Activated CD4-positive, alpha-beta memory T cell treated with anti-CD3 and anti-CD28 coated beads for 36 hours (primary cell): ENCODE measurements around the gene MRPL19. TPM values are rescaled to one million over a fixed set of nuclear protein-coding genes. Genes with fewer than 3 reads are reported as not detected.
"Not testable (repeated sequence)": the region's sequence is repeated elsewhere in the genome, so short reads cannot be mapped to it uniquely, and the experiment has no call there.

ENCODE experiments used
- CTCF ChIA-PET: fragments of 350-600 bp; sonication (Branson Sonifier 250); formaldehyde crosslinking; loops from one replicate; lab custom pipeline; 2021; ENCODE audit warnings: antibody characterized with exemption, inconsistent platforms; lab: Charles Lee
- POLR2A ChIA-PET: fragments of 350-600 bp; sonication (Branson Sonifier 250); formaldehyde crosslinking; loops from one replicate; lab custom pipeline; 2021; ENCODE audit warnings: antibody characterized with exemption; lab: Charles Lee
- DNase-seq: peaks from one replicate; pipeline ENCODE4 v3.0.0-alpha.2; 2020
- H3K27ac Mint-ChIP-seq: one replicate; pipeline ENCODE4 v1.8.0; 2021; ENCODE audit warnings: mixed read lengths
- H3K27me3 Mint-ChIP-seq: one replicate; pipeline ENCODE4 v1.8.0; 2021; ENCODE audit warnings: mixed read lengths
- H3K36me3 Mint-ChIP-seq: one replicate; pipeline ENCODE4 v1.8.0; 2021; ENCODE audit warnings: mixed read lengths
- H3K4me1 Mint-ChIP-seq: one replicate; pipeline ENCODE4 v1.8.0; 2021; ENCODE audit warnings: low read depth, mixed read lengths
- H3K4me3 Mint-ChIP-seq: one replicate; pipeline ENCODE4 v1.8.0; 2021; ENCODE audit warnings: mild to moderate bottlenecking, mixed read lengths
- H3K9me3 Mint-ChIP-seq: one replicate; pipeline ENCODE4 v1.8.0; 2021; ENCODE audit warnings: mixed read lengths
- intact Hi-C: fragments of 100-400 bp; cut with micrococcal nuclease; formaldehyde crosslinking; loops from one replicate; pipeline ENCODE4 v1.15.1; 2023
- total RNA-seq, 2 experiments: library from RNA; stranded (reverse); gene quantifications; one replicate each; pipeline ENCODE4 v1.2.3, GENCODE V29; 2021

MRPL19 gene
- total RNA-seq, 2 experiments from 2014 or later: 61.2 to 64.6 TPM

- intact Hi-C loops: no loop called here
- peaks cover 27% of the 10 kb centered on the region for H3K36me3 Mint-ChIP-seq
- no peak overlapping the region for H3K27ac Mint-ChIP-seq
- DNase-seq: no peak
- ChIA-PET POLR2A (no interaction called here), CTCF (interaction anchor here (1.2 to 6.7 kb wide), 4 partner anchors 24 to 39 kb away, joined by 3 to 53 read pairs (median 6); partner anchors contain the start of gene MRPL19)
- H3K27me3 Mint-ChIP-seq: no peaks in the 10 kb centered on the region
- peaks cover 15% of the 10 kb centered on the region for H3K4me1 Mint-ChIP-seq
- H3K9me3 Mint-ChIP-seq: no peaks in the 10 kb centered on the region
- no peak overlapping the region for H3K4me3 Mint-ChIP-seq
Measured at GRCh38 chr2:75679556-75679955, 33.0 kb downstream of the MRPL19 start.

GRCh38 chr2:75680402-75680801 lies 33.8 kb downstream of the MRPL19 start:
- no peaks in the 10 kb centered on the region for H3K9me3 Mint-ChIP-seq
- H3K36me3 Mint-ChIP-seq: peaks cover 30% of the 10 kb centered on the region
- ChIA-PET POLR2A (no interaction called here), CTCF (interaction anchor here (2.6 to 6.7 kb wide), 2 partner anchors 33 to 40 kb away, joined by 8 to 53 read pairs; partner anchors contain the start of gene MRPL19)
- no peaks in the 10 kb centered on the region for H3K27me3 Mint-ChIP-seq
- H3K4me1 Mint-ChIP-seq: peaks cover 17% of the 10 kb centered on the region
- H3K27ac Mint-ChIP-seq: no peak overlapping the region
- H3K4me3 Mint-ChIP-seq: no peak overlapping the region
- intact Hi-C loops: no loop called here
- DNase-seq: no peak

GRCh38 chr2:75683430-75683829 lies 36.8 kb downstream of the MRPL19 start:
- H3K4me3 Mint-ChIP-seq, intact Hi-C loops, DNase-seq, CTCF ChIA-PET, H3K27me3 Mint-ChIP-seq, POLR2A ChIA-PET, H3K9me3 Mint-ChIP-seq, H3K27ac Mint-ChIP-seq: not testable (repeated sequence)
- Mint-ChIP-seq H3K4me1 (peaks cover 12% of the 10 kb centered on the region), H3K36me3 (peaks cover 45% of the 10 kb centered on the region)

- POLR2A ChIA-PET: no interaction called here
- no peaks in the 10 kb centered on the region for H3K9me3 Mint-ChIP-seq
- DNase-seq: no peak
- intact Hi-C loops: no loop called here
- no peaks in the 10 kb centered on the region for H3K27me3 Mint-ChIP-seq
- H3K4me1 Mint-ChIP-seq: peaks cover 12% of the 10 kb centered on the region
- H3K4me3 Mint-ChIP-seq: no peak overlapping the region
- H3K27ac Mint-ChIP-seq: no peak overlapping the region
- CTCF ChIA-PET: no interaction called here
- H3K36me3 Mint-ChIP-seq: peaks cover 40% of the 10 kb centered on the region
Measured at GRCh38 chr2:75688196-75688595, 41.6 kb downstream of the MRPL19 start.

- H3K36me3 Mint-ChIP-seq: peaks cover 56% of the 10 kb centered on the region
- no peaks in the 10 kb centered on the region for H3K4me1 Mint-ChIP-seq
- no peak overlapping the region for H3K4me3 Mint-ChIP-seq
- ChIA-PET POLR2A (no interaction called here), CTCF (interaction anchor here (1.5 kb wide), 1 partner anchor 22 kb away, joined by 3 read pairs; no protein-coding TSS in a partner anchor)
- intact Hi-C loops: no loop called here
- H3K27me3 Mint-ChIP-seq: no peaks in the 10 kb centered on the region
- H3K27ac Mint-ChIP-seq: no peak overlapping the region
- no peaks in the 10 kb centered on the region for H3K9me3 Mint-ChIP-seq
- DNase-seq: no peak
Measured at GRCh38 chr2:75698918-75699317, 52.3 kb downstream of the MRPL19 start.

GRCh38 chr2:75702593-75702992 lies 56.0 kb downstream of the MRPL19 start:
- Mint-ChIP-seq H3K36me3 (peaks cover 65% of the 10 kb centered on the region), H3K27ac (no peak overlapping the region), H3K27me3 (no peaks in the 10 kb centered on the region), H3K9me3 (no peaks in the 10 kb centered on the region), H3K4me3 (no peak overlapping the region), H3K4me1 (peaks cover 11% of the 10 kb centered on the region)
- POLR2A ChIA-PET: no interaction called here
- CTCF ChIA-PET: no interaction called here
- DNase-seq: no peak
- intact Hi-C loops: no loop called here

- Mint-ChIP-seq H3K27me3 (no peaks in the 10 kb centered on the region), H3K27ac (no peak overlapping the region), H3K9me3 (no peaks in the 10 kb centered on the region), H3K4me3 (no peak overlapping the region), H3K4me1 (peaks cover 18% of the 10 kb centered on the region), H3K36me3 (peaks cover 59% of the 10 kb centered on the region)
- ChIA-PET POLR2A (no interaction called here), CTCF (no interaction called here)
- DNase-seq: no peak
- intact Hi-C loops: no loop called here
Measured at GRCh38 chr2:75703589-75704287, 57.2 kb downstream of the MRPL19 start.

- no peak for DNase-seq
- POLR2A ChIA-PET: no interaction called here
- Mint-ChIP-seq H3K9me3 (no peaks in the 10 kb centered on the region), H3K4me3 (no peak overlapping the region), H3K4me1 (peaks cover 23% of the 10 kb centered on the region), H3K27me3 (no peaks in the 10 kb centered on the region), H3K36me3 (peaks cover 45% of the 10 kb centered on the region), H3K27ac (no peak overlapping the region)
- intact Hi-C loops: loop anchor here (2.0 kb wide), 1 partner anchor 21 kb away; no protein-coding TSS in a partner anchor
- CTCF ChIA-PET: interaction anchor here (1.4 kb wide), 1 partner anchor 29 kb away, joined by 4 read pairs; no protein-coding TSS in a partner anchor
Measured at GRCh38 chr2:75705921-75706320, 59.3 kb downstream of the MRPL19 start.

GRCh38 chr2:75707901-75708300 lies 61.3 kb downstream of the MRPL19 start:
- Mint-ChIP-seq H3K27me3 (no peaks in the 10 kb centered on the region), H3K4me3 (peak overlapping the region; percentile 23), H3K27ac (no peak overlapping the region), H3K36me3 (peaks cover 35% of the 10 kb centered on the region), H3K9me3 (no peaks in the 10 kb centered on the region), H3K4me1 (peaks cover 28% of the 10 kb centered on the region)
- POLR2A ChIA-PET: no interaction called here
- CTCF ChIA-PET: interaction anchor here (2.7 kb wide), 1 partner anchor 68 kb away, joined by 6 read pairs; no protein-coding TSS in a partner anchor
- intact Hi-C loops: loop anchor here (2.0 kb wide), 1 partner anchor 23 kb away; no protein-coding TSS in a partner anchor
- DNase-seq: no peak

- POLR2A ChIA-PET: no interaction called here
- Mint-ChIP-seq H3K36me3 (peaks cover 25% of the 10 kb centered on the region), H3K27me3 (no peaks in the 10 kb centered on the region), H3K4me3 (peak overlapping the region; percentile 71), H3K27ac (peak overlapping the region; percentile 10), H3K4me1 (peaks cover 28% of the 10 kb centered on the region), H3K9me3 (no peaks in the 10 kb centered on the region)
- CTCF ChIA-PET: interaction anchor here (0.6 to 2.7 kb wide), 6 partner anchors 8 to 69 kb away, joined by 3 to 6 read pairs (median 4); no protein-coding TSS in a partner anchor
- no peak for DNase-seq
- intact Hi-C loops: no loop called here
Measured at GRCh38 chr2:75709297-75709696, 62.7 kb downstream of the MRPL19 start.

GRCh38 chr2:75710220-75710576 lies 63.6 kb downstream of the MRPL19 start:
- intact Hi-C loops: loop anchor here (2.0 kb wide), 1 partner anchor 751 kb away; the partner anchor contains the start of gene POLE4
- H3K4me3 Mint-ChIP-seq: peak overlapping the region; percentile 91
- peaks cover 32% of the 10 kb centered on the region for H3K4me1 Mint-ChIP-seq
- DNase-seq: no peak
- CTCF ChIA-PET: interaction anchor here (0.6 to 2.3 kb wide), 5 partner anchors 31 to 70 kb away, joined by 3 to 7 read pairs (median 6); partner anchors contain the start of gene MRPL19
- H3K27me3 Mint-ChIP-seq: peaks cover under 1% of the 10 kb centered on the region
- peak overlapping the region; percentile 95 for H3K27ac Mint-ChIP-seq
- POLR2A ChIA-PET: interaction anchor here (1.0 to 1.6 kb wide), 2 partner anchors 41 to 63 kb away, joined by 3 to 11 read pairs; partner anchors contain the start of gene MRPL19
- H3K9me3 Mint-ChIP-seq: no peaks in the 10 kb centered on the region
- H3K36me3 Mint-ChIP-seq: peaks cover 16% of the 10 kb centered on the region

GRCh38 chr2:75710577-75711253 lies 64.1 kb downstream of the MRPL19 start, which contains the start of gene GCFC2:
TSS of gene GCFC2 (minus strand) at chr2:75710915. CDS start at chr2:75710855, 60 bp downstream.
- intact Hi-C loops: loop anchor here (1.0 to 2.0 kb wide), 2 partner anchors 64 to 752 kb away; partner anchors contain the start of genes MRPL19 and POLE4

More at GRCh38 chr2:75710577-75711253, 64.1 kb downstream of the MRPL19 start, which contains the start of gene GCFC2:
- H3K4me1 Mint-ChIP-seq: peaks cover 30% of the 10 kb centered on the region
- ChIA-PET CTCF (interaction anchor here (1.3 to 2.3 kb wide), 3 partner anchors 34 to 70 kb away, joined by 6 to 7 read pairs (median 6); partner anchors contain the start of gene MRPL19), POLR2A (interaction anchor here (1.0 to 1.6 kb wide), 2 partner anchors 42 to 64 kb away, joined by 3 to 11 read pairs; partner anchors contain the start of gene MRPL19)
- peak; percentile 89 for DNase-seq
- H3K9me3 Mint-ChIP-seq: no peaks in the 10 kb centered on the region
- peak within 1 kb of the TSS; percentile 95 for H3K27ac Mint-ChIP-seq
- peaks cover 14% of the 10 kb centered on the region for H3K36me3 Mint-ChIP-seq
- peak within 1 kb of the TSS; percentile 91 for H3K4me3 Mint-ChIP-seq
- peaks cover 2% of the 10 kb centered on the region for H3K27me3 Mint-ChIP-seq
